Pancreas (tissue), 10 donors: ENCODE data around the gene MYO15B. TPM values are rescaled to one million over a fixed set of nuclear protein-coding genes. Genes with fewer than 3 reads are reported as not detected.

Source experiments
- ATAC-seq, 4 donors: fragments of 200-7000 bp; cut with Tn5 transposase; one replicate each; pipeline versions ENCODE4 v1.8.0 to v1.9.1; 2020; ENCODE audit warnings: mild to moderate bottlenecking in 4 of 4, moderate library complexity in 4 of 4
- DNase-seq, 6 donors: peaks; one replicate each; pipeline ENCODE4 v3.0.0-alpha.2; 2020
- FAIRE-seq: peaks from 2 replicates; lab custom pipeline; 2012; peaks lifted over from hg19 to GRCh38; lab: Jason Lieb, UNC
- H3K27ac ChIP-seq, 4 donors: fragments of 200-600 bp; sonication (generic); 1 replicate in 3 of 4; 2 replicates in 1 of 4; pipeline versions ENCODE4 v1.5.0 to v1.8.0; 2020
- H3K27me3 ChIP-seq, 4 donors: fragments of 200-600 bp; one replicate each; pipeline ENCODE4 v1.8.0; 2021
- H3K36me3 ChIP-seq, 3 donors: fragments of 200-600 bp; sonication (generic) in 1 of 3; one replicate each; pipeline versions ENCODE4 v1.5.0 to v1.8.0; 2020 to 2021
- H3K4me1 ChIP-seq, 3 donors: fragments of 200-600 bp; one replicate each; pipeline ENCODE4 v1.8.0; 2021
- H3K4me3 ChIP-seq, 4 donors: fragments of 200-600 bp; sonication (generic) in 2 of 4; one replicate each; pipeline versions ENCODE4 v1.5.0 to v1.8.0; 2020 to 2021
- H3K9me3 ChIP-seq, 4 donors: fragments of 200-600 bp; one replicate each; pipeline ENCODE4 v1.8.0; 2021
- CTCF ChIP-seq, 4 donors: fragments of 200-600 bp; sonication (generic) in 3 of 4; IDR thresholded peaks; one replicate each; pipeline versions ENCODE4 v1.5.0 to v1.8.0; 2021; ENCODE audit warnings: antibody characterized with exemption in 4 of 4
- WGBS, 2 donors: extraction: QIAGEN DNeasy Blood & Tissue Kit; methylation state at CpG; one replicate each; pipeline ENCODE4 v1.1.7; 2013; 5-methylcytosine and 5-hydroxymethylcytosine counted together
- intact Hi-C, 3 donors: fragments of 100-400 bp; cut with DNase I; formaldehyde crosslinking; loops; one replicate each; pipeline versions ENCODE4 v1.11.1 to v1.14.2; 2022
- polyA plus RNA-seq, 2 donors: library from polyadenylated mRNA; stranded (reverse); fragments of 200-250 nt; gene quantifications; one replicate each; pipeline ENCODE4 v1.2.3, GENCODE V29; 2013
- total RNA-seq, 6 donors: library from RNA; stranded (reverse); fragmentation: NEBNext Ultra II Directional in 4 of 6; extraction: Animal tissue kit (Norgen Biotek cat#: 25700) in 4 of 6; gene quantifications; one replicate each; pipeline versions ENCODE4 v1.2.1 to v1.2.4, GENCODE V29; 2021 to 2023
- donor health status: healthy with polysubstance abuse.
- donor health status: DM: no; HTN: no; CAD: no; lungs with moderate emphysema.
- donor health status: DM: no; HTN: no; CAD: no.
- donor health status: control.
- donor health status: control.
- donor health status: Bipolar disorder and iron deficiency.
- donor health status: DM: yes; HTN: yes; CAD: no.
- donor health status: DM: no; HTN: no; CAD: no.
- donor health status: DM: no; HTN: no; CAD: no.
- donor health status: DM: yes; HTN: yes; CAD: no.

Gene MYO15B
- total and polyA plus RNA-seq, 8 donors: 25.9 to 325 (median 47.1) TPM

DNA sequence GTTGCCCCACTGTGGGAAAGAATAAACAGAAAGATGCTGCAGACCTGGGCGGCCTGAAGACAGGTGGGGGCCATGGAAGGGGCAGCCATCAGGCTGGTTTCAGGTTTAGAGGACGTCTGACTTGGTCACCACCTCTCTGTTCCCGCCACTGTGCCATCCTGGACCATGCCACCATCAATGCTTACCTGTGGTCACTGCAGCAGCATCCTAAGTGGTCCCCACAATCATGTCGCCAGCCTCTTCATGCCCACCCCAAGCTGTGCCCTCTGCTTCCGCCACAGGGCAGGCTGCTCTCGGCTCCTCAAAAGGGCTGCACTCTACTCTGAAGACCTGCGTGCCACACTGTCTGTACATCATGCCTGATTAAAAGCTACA is 56.0 kb downstream of the MYO15B start:
- Histone ChIP-seq H3K4me3 (no peak overlapping the region), H3K9me3 (no peaks in the 10 kb centered on the region), H3K4me1 (peaks cover 12 to 21% (median 13%) of the 10 kb centered on the region in 3 donors), H3K27me3 (no peaks in the 10 kb centered on the region), H3K27ac (peak overlapping the region in 2 of 4 donors; percentile 8 to 74), H3K36me3 (no peaks in the 10 kb centered on the region)
- ATAC-seq: no peak
- peak in 1 of 6 donors; percentile 12 for DNase-seq
- 89 to 94% methylated on average over 7 of the region's 7 CpGs for WGBS, 2 donors
- intact Hi-C loops: no loop called here
- FAIRE-seq: no peak
- TF ChIP-seq CTCF (IDR thresholded peaks at IDR 0.05): no peak

DNA sequence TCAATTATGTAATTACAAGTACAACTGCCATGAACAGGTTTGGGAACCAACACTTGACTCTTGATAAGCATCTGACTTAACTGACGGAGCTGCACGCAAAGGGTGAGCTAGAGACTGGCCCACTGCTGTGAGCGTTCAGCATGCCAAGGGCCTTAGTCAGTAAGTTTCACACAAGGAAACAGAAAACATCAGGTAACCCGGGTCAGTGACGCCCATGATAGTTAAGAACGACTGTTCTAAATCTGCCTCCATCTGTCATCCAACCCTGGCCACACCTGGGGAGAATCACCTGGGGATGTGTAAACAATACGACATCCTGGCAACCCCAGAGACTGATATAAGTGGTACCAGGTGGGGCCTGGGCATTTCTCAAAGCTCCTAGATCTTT is 57.9 kb downstream of the MYO15B start:
- peak; percentile 32 to 72 (median 57) for ATAC-seq
- intact Hi-C loops: no loop called here
- FAIRE-seq: no peak
- WGBS, 2 donors: 35 to 42% methylated on average over 7 of the region's 7 CpGs
- Histone ChIP-seq H3K36me3 (peaks cover 0 to 10% (median 3%) of the 10 kb centered on the region in 3 donors), H3K27me3 (no peaks in the 10 kb centered on the region), H3K4me1 (peaks cover 12 to 21% (median 13%) of the 10 kb centered on the region in 3 donors), H3K27ac (peak overlapping the region; percentile 95 to 99 (median 96)), H3K4me3 (peak overlapping the region in 1 of 4 donors; percentile 35), H3K9me3 (no peaks in the 10 kb centered on the region)
- TF ChIP-seq CTCF (IDR thresholded peaks at IDR 0.05): no peak
- DNase-seq: peak in 3 of 6 donors; percentile 45 to 64 (median 45)

- TF ChIP-seq CTCF (IDR thresholded peaks at IDR 0.05): no peak
- peaks cover 12 to 21% (median 13%) of the 10 kb centered on the region in 3 donors for H3K4me1 ChIP-seq
- H3K27ac ChIP-seq: peak overlapping the region; percentile 95 to 99 (median 96)
- ATAC-seq (peak; percentile 95 to 96 (median 96)), FAIRE-seq (no peak), DNase-seq (peak; percentile 86 to 97 (median 93))
- no peaks in the 10 kb centered on the region for H3K9me3 ChIP-seq
- intact Hi-C loops: no loop called here
- 12 to 13% methylated on average over 17 of the region's 17 CpGs for WGBS, 2 donors
- H3K4me3 ChIP-seq: peak overlapping the region in 2 of 4 donors; percentile 21 to 35
- H3K36me3 ChIP-seq: peaks cover 0 to 11% (median 7%) of the 10 kb centered on the region in 3 donors
- no peaks in the 10 kb centered on the region for H3K27me3 ChIP-seq
Observed at GRCh38 chr17:75645889-75646637, 58.5 kb downstream of the MYO15B start.

GRCh38 chr17:75646638-75646992 is 59.0 kb downstream of the MYO15B start:
- Histone ChIP-seq H3K27me3 (no peaks in the 10 kb centered on the region), H3K4me1 (peaks cover 12 to 21% (median 13%) of the 10 kb centered on the region in 3 donors), H3K4me3 (peak overlapping the region in 2 of 4 donors; percentile 21 to 35), H3K27ac (peak overlapping the region; percentile 95 to 99 (median 96)), H3K9me3 (no peaks in the 10 kb centered on the region), H3K36me3 (peaks cover 0 to 11% (median 7%) of the 10 kb centered on the region in 3 donors)
- FAIRE-seq (no peak), ATAC-seq (peak in 2 of 4 donors; percentile 1 to 9), DNase-seq (peak in 1 of 6 donors; percentile 43)
- 61 to 70% methylated on average over 6 of the region's 6 CpGs for WGBS, 2 donors
- TF ChIP-seq CTCF (IDR thresholded peaks at IDR 0.05): no peak
- intact Hi-C loops: no loop called here

DNA sequence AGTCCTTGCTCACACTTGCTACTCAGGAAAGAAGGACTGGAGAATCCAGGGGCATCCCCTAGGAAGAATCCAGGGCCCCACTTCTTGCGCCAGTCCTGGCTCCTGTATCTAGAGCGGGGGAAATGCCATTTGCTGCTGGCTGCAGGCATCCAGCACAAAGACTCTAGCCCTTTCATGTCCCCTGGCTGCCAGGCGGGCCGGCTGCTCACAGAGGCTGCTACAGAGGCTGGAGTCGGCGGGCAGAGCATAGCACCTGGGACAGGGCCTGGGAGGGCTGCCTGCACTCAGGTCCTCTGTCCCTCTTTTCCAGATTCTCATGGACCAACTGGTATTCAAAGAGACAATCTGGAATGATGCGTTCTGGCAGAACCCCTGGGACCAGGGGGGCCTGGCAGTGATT is 59.5 kb downstream of the MYO15B start:
- peak overlapping the region; percentile 95 to 99 (median 96) for H3K27ac ChIP-seq
- peak overlapping the region in 2 of 4 donors; percentile 21 to 35 for H3K4me3 ChIP-seq
- DNase-seq (peak in 2 of 6 donors; percentile 64), ATAC-seq (no peak), FAIRE-seq (no peak)
- 80 to 88% methylated on average over 7 of the region's 7 CpGs for WGBS, 2 donors
- peaks cover 0 to 11% (median 7%) of the 10 kb centered on the region in 3 donors for H3K36me3 ChIP-seq
- intact Hi-C loops: no loop called here
- H3K4me1 ChIP-seq: peaks cover 12 to 21% (median 13%) of the 10 kb centered on the region in 3 donors
- H3K9me3 ChIP-seq: no peaks in the 10 kb centered on the region
- H3K27me3 ChIP-seq: no peaks in the 10 kb centered on the region
- TF ChIP-seq CTCF (IDR thresholded peaks at IDR 0.05): no peak
